ENCODE data around the gene WDFY1.

- TF ChIP-seq TCF7L2 (IDR thresholded peaks at IDR 0.05; ENCODE audit: borderline replicate concordance, low read depth, low read length) (no peak), CTCF (tag by site-specific recombination; IDR thresholded peaks at IDR 0.05) (no peak), ZNF24 (tag by site-specific recombination; IDR thresholded peaks at IDR 0.05) (no peak), GFI1B (tag by site-specific recombination; IDR thresholded peaks at IDR 0.05) (no peak), YY1 (tag by site-specific recombination; IDR thresholded peaks at IDR 0.05) (no peak), ZNF274 (IDR thresholded peaks at IDR 0.05; ENCODE audit: low read length) (no peak), ZNF274 (tag by site-specific recombination; IDR thresholded peaks at IDR 0.05; ENCODE audit: borderline replicate concordance) (no peak), FEZF1 (tag by site-specific recombination; IDR thresholded peaks at IDR 0.05) (no peak), KLF10 (tag by site-specific recombination; IDR thresholded peaks at IDR 0.05) (no peak), SALL2 (tag by site-specific recombination; IDR thresholded peaks at IDR 0.05; ENCODE audit: borderline replicate concordance) (no peak), ZNF214 (tag by site-specific recombination; IDR thresholded peaks at IDR 0.05; ENCODE audit: borderline replicate concordance) (no peak), KLF16 (tag by site-specific recombination; IDR thresholded peaks at IDR 0.05) (no peak)
- TF ChIP-seq, protein P1, sequence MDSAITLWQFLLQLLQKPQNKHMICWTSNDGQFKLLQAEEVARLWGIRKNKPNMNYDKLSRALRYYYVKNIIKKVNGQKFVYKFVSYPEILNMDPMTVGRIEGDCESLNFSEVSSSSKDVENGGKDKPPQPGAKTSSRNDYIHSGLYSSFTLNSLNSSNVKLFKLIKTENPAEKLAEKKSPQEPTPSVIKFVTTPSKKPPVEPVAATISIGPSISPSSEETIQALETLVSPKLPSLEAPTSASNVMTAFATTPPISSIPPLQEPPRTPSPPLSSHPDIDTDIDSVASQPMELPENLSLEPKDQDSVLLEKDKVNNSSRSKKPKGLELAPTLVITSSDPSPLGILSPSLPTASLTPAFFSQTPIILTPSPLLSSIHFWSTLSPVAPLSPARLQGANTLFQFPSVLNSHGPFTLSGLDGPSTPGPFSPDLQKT (IDR thresholded peaks at IDR 0.05; ENCODE audit: borderline replicate concordance, low read depth, low read length), result no peak
These were observed 110.7 kb downstream of the WDFY1 start for GRCh38 chr2:223834431-223834830.
